ENCODE measurements around the gene GCM1. TPM values are rescaled to one million over a fixed set of nuclear protein-coding genes. Genes with fewer than 3 reads are reported as not detected.
A peak's percentile ranks its signal among the peaks of the same experiment; 100 is the strongest.
"Not testable (repeated sequence)": the region's sequence is repeated elsewhere in the genome, so short reads cannot be mapped to it uniquely, and the experiment has no call there.

Gene GCM1
- total RNA-seq = not detected

- no peak for DNase-seq (ENCODE audit: low read depth in 2 of 3, low spot score in 2 of 3)
Observed at GRCh38 chr6:53148684-53149083, at the start of gene GCM1. TSS of gene GCM1 (minus strand) at chr6:53148841. CDS start at chr6:53145632, 3,209 bp downstream.

GRCh38 chr6:53197553-53197952, 48.9 kb upstream of the GCM1 start:
- no peak for DNase-seq (ENCODE audit: low read depth in 2 of 3, low spot score in 2 of 3)

GRCh38 chr6:53195048-53195447, 46.4 kb upstream of the GCM1 start:
- DNase-seq (ENCODE audit: low read depth in 2 of 3, low spot score in 2 of 3) = no peak

- no peak for DNase-seq (ENCODE audit: low read depth in 2 of 3, low spot score in 2 of 3)
Observed at GRCh38 chr6:53192682-53193188, 44.1 kb upstream of the GCM1 start.

GRCh38 chr6:53189554-53189953, 40.9 kb upstream of the GCM1 start:
- DNase-seq (ENCODE audit: low read depth in 2 of 3, low spot score in 2 of 3) = no peak

- no peak for DNase-seq (ENCODE audit: low read depth in 2 of 3, low spot score in 2 of 3)
Observed at GRCh38 chr6:53188833-53189232, 40.2 kb upstream of the GCM1 start.

GRCh38 chr6:53180678-53181077, 32.0 kb upstream of the GCM1 start:
- DNase-seq (ENCODE audit: low read depth in 2 of 3, low spot score in 2 of 3) = no peak

- DNase-seq (ENCODE audit: low read depth in 2 of 3, low spot score in 2 of 3) = peak in 2 of 3 donors; percentile 43 to 77
Observed at GRCh38 chr6:53179961-53180651, 31.5 kb upstream of the GCM1 start.

GRCh38 chr6:53178837-53179432, 30.3 kb upstream of the GCM1 start:
- DNase-seq (ENCODE audit: low read depth in 2 of 3, low spot score in 2 of 3) = no peak

GRCh38 chr6:53175027-53175426, 26.4 kb upstream of the GCM1 start:
- DNase-seq (ENCODE audit: low read depth in 2 of 3, low spot score in 2 of 3) = no peak

GRCh38 chr6:53172468-53172803, 23.8 kb upstream of the GCM1 start:
- no peak for DNase-seq (ENCODE audit: low read depth in 2 of 3, low spot score in 2 of 3)

- DNase-seq (ENCODE audit: low read depth in 2 of 3, low spot score in 2 of 3) = peak; percentile 77 to 88 (median 86)
Observed at GRCh38 chr6:53171605-53172467, 23.2 kb upstream of the GCM1 start.

- no peak for DNase-seq (ENCODE audit: low read depth in 2 of 3, low spot score in 2 of 3)
Observed at GRCh38 chr6:53168516-53169267, 20.1 kb upstream of the GCM1 start.

GRCh38 chr6:53165293-53165692, 16.7 kb upstream of the GCM1 start:
- DNase-seq (ENCODE audit: low read depth in 2 of 3, low spot score in 2 of 3) = no peak

GRCh38 chr6:53162606-53163005, 14.0 kb upstream of the GCM1 start:
- DNase-seq (ENCODE audit: low read depth in 2 of 3, low spot score in 2 of 3) = peak in 1 of 3 donors; percentile 42

- DNase-seq (ENCODE audit: low read depth in 2 of 3, low spot score in 2 of 3) = no peak
Observed at GRCh38 chr6:53161481-53162009, 12.9 kb upstream of the GCM1 start.

- DNase-seq (ENCODE audit: low read depth in 2 of 3, low spot score in 2 of 3) = no peak
Observed at GRCh38 chr6:53159558-53159957, 10.9 kb upstream of the GCM1 start.

- not testable (repeated sequence) for DNase-seq (ENCODE audit: low read depth in 2 of 3, low spot score in 2 of 3)
Observed at GRCh38 chr6:53158076-53158475, 9.4 kb upstream of the GCM1 start.

GRCh38 chr6:53155279-53155678, 6.6 kb upstream of the GCM1 start:
- not testable (repeated sequence) for DNase-seq (ENCODE audit: low read depth in 2 of 3, low spot score in 2 of 3)

- DNase-seq (ENCODE audit: low read depth in 2 of 3, low spot score in 2 of 3) = no peak
Observed at GRCh38 chr6:53154794-53155193, 6.2 kb upstream of the GCM1 start.
